Aorta (tissue), 5 donors: ENCODE measurements around the gene NOVA1. TPM values are rescaled to one million over a fixed set of nuclear protein-coding genes. Genes with fewer than 3 reads are reported as not detected.

Experiments
- ATAC-seq: fragments of 200-7000 bp; cut with Tn5 transposase; one replicate; pipeline ENCODE4 v1.9.1; 2022; ENCODE audit warnings: moderate library complexity; ENCODE audit not compliant: low FRiP score
- DNase-seq, 2 donors: peaks; one replicate each; pipeline ENCODE4 v3.0.0-alpha.2; 2020
- H3K27ac ChIP-seq, 2 donors: one replicate each; pipeline ENCODE4 v1.5.1; 2013; ENCODE audit warnings: low read length in 2 of 2, mild to moderate bottlenecking in 2 of 2, moderate library complexity in 2 of 2, control low read depth in 1 of 2, inconsistent platforms in 1 of 2, low read depth in 1 of 2
- H3K27me3 ChIP-seq, 2 donors: one replicate each; pipeline ENCODE4 v1.6.1; 2013; ENCODE audit warnings: control low read depth in 1 of 2, low read length in 1 of 2, mild to moderate bottlenecking in 1 of 2, moderate library complexity in 1 of 2; ENCODE audit not compliant: insufficient read depth in 2 of 2, control insufficient read depth in 1 of 2
- H3K36me3 ChIP-seq, 2 donors: one replicate each; pipeline ENCODE4 v1.6.1; 2013; ENCODE audit warnings: control low read depth in 1 of 2, low read length in 1 of 2, mild to moderate bottlenecking in 1 of 2; ENCODE audit not compliant: insufficient read depth in 2 of 2, control insufficient read depth in 1 of 2
- H3K4me1 ChIP-seq, 2 donors: one replicate each; pipeline ENCODE4 v1.6.1; 2013; ENCODE audit warnings: low read length in 2 of 2, control low read depth in 1 of 2, mild to moderate bottlenecking in 1 of 2, moderate library complexity in 1 of 2; ENCODE audit not compliant: insufficient read depth in 2 of 2, control insufficient read depth in 1 of 2
- H3K4me3 ChIP-seq, 2 donors: one replicate each; pipeline ENCODE4 v1.5.1; 2013; ENCODE audit warnings: low read length in 2 of 2, control low read depth in 1 of 2, mild to moderate bottlenecking in 1 of 2
- H3K9me3 ChIP-seq: one replicate; pipeline ENCODE4 v1.6.1; 2013; ENCODE audit warnings: mild to moderate bottlenecking, low read length; ENCODE audit not compliant: control insufficient read depth
- WGBS, 2 donors: extraction: QIAGEN DNeasy Blood & Tissue Kit; methylation state at CpG; one replicate each; pipeline ENCODE4 v1.1.7; 2013; 5-methylcytosine and 5-hydroxymethylcytosine counted together
- intact Hi-C, 2 donors: fragments of 100-400 bp; cut with DNase I; formaldehyde crosslinking; loops; one replicate each; pipeline versions ENCODE4 v1.14.2 to v1.15.0; 2022
- polyA plus RNA-seq, 2 donors: library from polyadenylated mRNA; stranded (reverse); fragments of 200-250 nt; gene quantifications; one replicate each; pipeline ENCODE4 v1.2.3, GENCODE V29; 2013
- total RNA-seq, 2 donors: library from RNA; stranded (reverse); fragmentation: NEBNext Ultra II Directional; extraction: Animal tissue kit (Norgen Biotek cat#: 25700); gene quantifications; one replicate each; pipeline ENCODE4 v1.2.1, GENCODE V29; 2021
- donor health status: healthy with polysubstance abuse.
- donor health status: Bipolar disorder and iron deficiency.
- donor health status: DM: no; HTN: no; CAD: no.
- donor health status: DM: no; HTN: no; CAD: no.
- donor health status: DM: yes; HTN: yes; CAD: no.

The NOVA1 gene
- total and polyA plus RNA-seq, 4 donors, result 1.5 to 38.7 (median 14.4) TPM

- Histone ChIP-seq H3K27me3 (no peaks in the 10 kb centered on the region), H3K4me3 (no peak overlapping the region), H3K4me1 (no peaks in the 10 kb centered on the region), H3K27ac (no peak overlapping the region), H3K36me3 (no peaks in the 10 kb centered on the region), H3K9me3 (no peaks in the 10 kb centered on the region)
- 90 to 95% methylated on average over 3 of the region's 3 CpGs for WGBS, 2 donors
- ATAC-seq, result no peak
- no peak for DNase-seq
- intact Hi-C loops, result no loop called here
These were observed 48.3 kb downstream of the NOVA1 start for GRCh38 chr14:26549571-26549970.

- no peak for ATAC-seq
- intact Hi-C loops, result no loop called here
These were observed 49.4 kb downstream of the NOVA1 start for GRCh38 chr14:26548406-26548805.

GRCh38 chr14:26538176-26538575 lies 59.7 kb downstream of the NOVA1 start:
- H3K36me3 ChIP-seq, result no peaks in the 10 kb centered on the region
- intact Hi-C loops, result no loop called here
- ATAC-seq, result no peak
- 95% methylated on average over 1 of the region's 1 CpG for WGBS, 2 donors
- no peak overlapping the region for H3K27ac ChIP-seq
- DNase-seq, result no peak
- H3K27me3 ChIP-seq, result no peaks in the 10 kb centered on the region
- no peaks in the 10 kb centered on the region for H3K4me1 ChIP-seq
- no peaks in the 10 kb centered on the region for H3K9me3 ChIP-seq
- H3K4me3 ChIP-seq, result no peak overlapping the region

More at GRCh38 chr14:26548406-26548805, 49.4 kb downstream of the NOVA1 start:
- Histone ChIP-seq H3K4me3 (no peak overlapping the region), H3K4me1 (no peaks in the 10 kb centered on the region), H3K27ac (no peak overlapping the region), H3K27me3 (no peaks in the 10 kb centered on the region), H3K9me3 (no peaks in the 10 kb centered on the region), H3K36me3 (no peaks in the 10 kb centered on the region)
- DNase-seq, result no peak

- H3K36me3 ChIP-seq, result no peaks in the 10 kb centered on the region
- intact Hi-C loops, result no loop called here
- no peaks in the 10 kb centered on the region for H3K9me3 ChIP-seq
- H3K4me3 ChIP-seq, result no peak overlapping the region
- DNase-seq (no peak), ATAC-seq (no peak)
- 60 to 65% methylated on average over 3 of the region's 3 CpGs for WGBS, 2 donors
- H3K27me3 ChIP-seq, result no peaks in the 10 kb centered on the region
- H3K4me1 ChIP-seq, result peaks cover 2 to 9% of the 10 kb centered on the region in 2 donors
- no peak overlapping the region for H3K27ac ChIP-seq
These were observed 65.9 kb downstream of the NOVA1 start for GRCh38 chr14:26531894-26532293.

- no peaks in the 10 kb centered on the region for H3K36me3 ChIP-seq
- H3K4me3 ChIP-seq, result no peak overlapping the region
- intact Hi-C loops, result loop anchor here in 1 of 2 donors (5.0 kb wide), 1 partner anchor 69 kb away; the partner anchor contains the start of gene NOVA1
- peak overlapping the region; percentile 5 to 26 for H3K27ac ChIP-seq
- H3K4me1 ChIP-seq, result peaks cover 4 to 9% of the 10 kb centered on the region in 2 donors
- no peaks in the 10 kb centered on the region for H3K27me3 ChIP-seq
- DNase-seq (peak in 1 of 2 donors; percentile 65), ATAC-seq (peak; percentile 80)
- WGBS, 2 donors, result 42 to 43% methylated on average over 7 of the region's 7 CpGs
- H3K9me3 ChIP-seq, result no peaks in the 10 kb centered on the region
These were observed 69.2 kb downstream of the NOVA1 start for GRCh38 chr14:26528415-26529182.

- H3K4me3 ChIP-seq, result no peak overlapping the region
- no peak for ATAC-seq
- peaks cover 4 to 9% of the 10 kb centered on the region in 2 donors for H3K4me1 ChIP-seq
- no peaks in the 10 kb centered on the region for H3K9me3 ChIP-seq
- intact Hi-C loops, result loop anchor here in 1 of 2 donors (5.0 kb wide), 1 partner anchor 70 kb away; the partner anchor contains the start of gene NOVA1
- H3K27ac ChIP-seq, result no peak overlapping the region
- H3K36me3 ChIP-seq, result no peaks in the 10 kb centered on the region
- no peaks in the 10 kb centered on the region for H3K27me3 ChIP-seq
- no peak for DNase-seq
- WGBS, 2 donors, result 81 to 90% methylated on average over 3 of the region's 3 CpGs
These were observed 70.7 kb downstream of the NOVA1 start for GRCh38 chr14:26527095-26527494.

- intact Hi-C loops, result loop anchor here in 1 of 2 donors (5.0 kb wide), 1 partner anchor 71 kb away; the partner anchor contains the start of gene NOVA1
- H3K4me3 ChIP-seq, result no peak overlapping the region
- no peaks in the 10 kb centered on the region for H3K27me3 ChIP-seq
- WGBS, 2 donors, result 36 to 45% methylated on average over 1 of the region's 1 CpG
- ATAC-seq, result no peak
- H3K9me3 ChIP-seq, result no peaks in the 10 kb centered on the region
- H3K27ac ChIP-seq, result no peak overlapping the region
- H3K4me1 ChIP-seq, result peaks cover 4 to 9% of the 10 kb centered on the region in 2 donors
- no peaks in the 10 kb centered on the region for H3K36me3 ChIP-seq
- no peak for DNase-seq
These were observed 71.7 kb downstream of the NOVA1 start for GRCh38 chr14:26526137-26526536.

- Histone ChIP-seq H3K27me3 (no peaks in the 10 kb centered on the region), H3K4me1 (peaks cover 4 to 9% of the 10 kb centered on the region in 2 donors), H3K9me3 (no peaks in the 10 kb centered on the region), H3K36me3 (no peaks in the 10 kb centered on the region), H3K4me3 (no peak overlapping the region), H3K27ac (no peak overlapping the region)
- intact Hi-C loops, result loop anchor here in 1 of 2 donors (5.0 kb wide), 1 partner anchor 72 kb away; the partner anchor contains the start of gene NOVA1
- no peak for DNase-seq
- no peak for ATAC-seq
These were observed 72.7 kb downstream of the NOVA1 start for GRCh38 chr14:26525085-26525484.

- no peaks in the 10 kb centered on the region for H3K27me3 ChIP-seq
- no peaks in the 10 kb centered on the region for H3K9me3 ChIP-seq
- no peak overlapping the region for H3K4me3 ChIP-seq
- ATAC-seq (peak; percentile 78), DNase-seq (no peak)
- 5 to 6% methylated on average over 2 of the region's 2 CpGs for WGBS, 2 donors
- peaks cover 4 to 5% of the 10 kb centered on the region in 2 donors for H3K4me1 ChIP-seq
- H3K36me3 ChIP-seq, result no peaks in the 10 kb centered on the region
- no peak overlapping the region for H3K27ac ChIP-seq
- intact Hi-C loops, result loop anchor here in 1 of 2 donors (5.0 kb wide), 1 partner anchor 74 kb away; the partner anchor contains the start of gene NOVA1
These were observed 74.9 kb downstream of the NOVA1 start for GRCh38 chr14:26522967-26523366.
